Measurements from ENCODE around the gene NASP.

DNA sequence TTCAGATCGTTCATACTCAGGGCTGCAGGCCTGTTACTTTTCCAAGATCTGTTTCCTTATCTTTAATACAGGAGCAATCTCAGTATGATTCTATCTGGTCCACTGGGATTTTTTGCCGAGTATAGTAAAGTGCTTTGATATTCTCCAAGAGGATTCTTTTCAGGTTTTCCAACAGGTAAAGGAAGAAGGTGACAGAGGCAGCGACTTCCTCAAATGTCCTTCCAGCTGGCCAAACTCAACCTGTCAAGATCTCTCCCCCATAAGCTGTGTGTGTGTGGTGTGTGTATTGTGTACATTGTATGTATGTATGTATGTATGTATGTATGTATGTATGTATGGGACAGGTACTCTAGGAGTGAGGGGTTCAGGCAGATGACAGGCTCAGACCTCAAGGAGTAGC is 32.2 kb upstream of the NASP start:
- TF ChIP-seq, protein P1, sequence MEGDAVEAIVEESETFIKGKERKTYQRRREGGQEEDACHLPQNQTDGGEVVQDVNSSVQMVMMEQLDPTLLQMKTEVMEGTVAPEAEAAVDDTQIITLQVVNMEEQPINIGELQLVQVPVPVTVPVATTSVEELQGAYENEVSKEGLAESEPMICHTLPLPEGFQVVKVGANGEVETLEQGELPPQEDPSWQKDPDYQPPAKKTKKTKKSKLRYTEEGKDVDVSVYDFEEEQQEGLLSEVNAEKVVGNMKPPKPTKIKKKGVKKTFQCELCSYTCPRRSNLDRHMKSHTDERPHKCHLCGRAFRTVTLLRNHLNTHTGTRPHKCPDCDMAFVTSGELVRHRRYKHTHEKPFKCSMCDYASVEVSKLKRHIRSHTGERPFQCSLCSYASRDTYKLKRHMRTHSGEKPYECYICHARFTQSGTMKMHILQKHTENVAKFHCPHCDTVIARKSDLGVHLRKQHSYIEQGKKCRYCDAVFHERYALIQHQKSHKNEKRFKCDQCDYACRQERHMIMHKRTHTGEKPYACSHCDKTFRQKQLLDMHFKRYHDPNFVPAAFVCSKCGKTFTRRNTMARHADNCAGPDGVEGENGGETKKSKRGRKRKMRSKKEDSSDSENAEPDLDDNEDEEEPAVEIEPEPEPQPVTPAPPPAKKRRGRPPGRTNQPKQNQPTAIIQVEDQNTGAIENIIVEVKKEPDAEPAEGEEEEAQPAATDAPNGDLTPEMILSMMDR (IDR thresholded peaks at IDR 0.05; ENCODE audit: borderline replicate concordance, extremely low read depth, low read length, poor library complexity, severe bottlenecking), result no peak
- no peak for TF ChIP-seq EZH2 (IDR thresholded peaks at IDR 0.05; ENCODE audit: borderline replicate concordance, low read depth, low read length, severe bottlenecking)

All from DND-41 (cell line).